Skeletal muscle tissue (tissue), 4 donors: ENCODE results near the gene KRTAP10-5. TPM values are rescaled to one million over a fixed set of nuclear protein-coding genes. Genes with fewer than 3 reads are reported as not detected.
"Not testable (repeated sequence)": the region's sequence is repeated elsewhere in the genome, so short reads cannot be mapped to it uniquely, and the experiment has no call there.

Experiments used
- H3K27ac ChIP-seq: one replicate; pipeline ENCODE4 v1.7.0; 2013; ENCODE audit warnings: mild to moderate bottlenecking, low read depth, low read length, inconsistent platforms
- H3K27me3 ChIP-seq, 3 donors: one replicate each; pipeline ENCODE4 v1.7.0; 2013; ENCODE audit warnings: low read length in 3 of 3; ENCODE audit not compliant: control insufficient read depth in 3 of 3, insufficient read depth in 3 of 3
- H3K36me3 ChIP-seq, 3 donors: one replicate each; pipeline ENCODE4 v1.7.0; 2013; ENCODE audit warnings: low read length in 3 of 3; ENCODE audit not compliant: control insufficient read depth in 3 of 3, insufficient read depth in 3 of 3
- H3K4me1 ChIP-seq, 3 donors: one replicate each; pipeline ENCODE4 v1.7.0; 2013; ENCODE audit warnings: low read length in 3 of 3, mild to moderate bottlenecking in 3 of 3; ENCODE audit not compliant: control insufficient read depth in 3 of 3, insufficient read depth in 3 of 3
- H3K4me3 ChIP-seq, 3 donors: one replicate each; pipeline ENCODE4 v1.7.0; 2013; ENCODE audit warnings: low read length in 3 of 3
- H3K9ac ChIP-seq, 3 donors: one replicate each; pipeline ENCODE4 v1.7.0; 2013; ENCODE audit warnings: low read length in 3 of 3, mild to moderate bottlenecking in 3 of 3, moderate library complexity in 2 of 3, low read depth in 1 of 3
- H3K9me3 ChIP-seq, 3 donors: one replicate each; pipeline ENCODE4 v1.7.0; 2013; ENCODE audit warnings: low read length in 3 of 3; ENCODE audit not compliant: control insufficient read depth in 3 of 3
- total RNA-seq: library from RNA; depleted of rRNA; stranded (reverse); fragments of >200 nt; gene quantifications from one replicate; pipeline ENCODE4 v1.2.3, GENCODE V29; 2014
- donor health status: Osteomylitis.

The KRTAP10-5 gene
- total RNA-seq, 1 donor from 2014 or later, result not detected

DNA sequence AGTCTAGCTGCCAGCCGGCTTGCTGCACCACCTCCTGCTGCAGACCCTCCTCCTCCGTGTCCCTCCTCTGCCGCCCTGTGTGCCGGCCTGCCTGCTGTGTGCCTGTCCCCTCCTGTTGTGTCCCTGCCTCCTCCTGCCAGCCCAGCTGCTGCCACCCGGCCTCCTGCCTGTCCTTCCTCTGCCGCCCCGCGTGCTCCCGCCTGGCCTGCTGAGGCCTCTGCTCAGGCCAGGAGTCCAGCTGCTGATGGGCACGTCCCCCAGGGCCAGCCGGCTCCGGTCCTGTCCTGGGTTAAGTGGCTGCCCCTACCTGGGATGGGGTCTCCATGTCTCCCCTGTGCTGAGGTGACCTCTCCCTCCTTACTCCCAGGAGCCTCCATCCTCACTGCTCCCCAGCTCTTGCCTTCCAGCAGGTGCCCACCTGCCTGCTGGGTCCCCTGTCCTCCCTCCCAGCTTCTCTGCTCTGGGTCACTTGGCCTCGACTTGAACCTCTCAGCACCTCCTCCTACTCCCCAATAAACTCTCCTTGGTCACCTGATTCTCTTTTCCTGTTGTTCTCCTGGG is 32.3 kb upstream of the KRTAP10-5 start:
- Histone ChIP-seq H3K9me3 (peaks cover 2 to 7% (median 7%) of the 10 kb centered on the region in 3 donors), H3K27me3 (peaks cover 34 to 47% (median 41%) of the 10 kb centered on the region in 3 donors), H3K4me3 (no peak overlapping the region), H3K36me3 (no peaks in the 10 kb centered on the region), H3K4me1 (no peaks in the 10 kb centered on the region), H3K27ac (no peak overlapping the region), H3K9ac (no peak overlapping the region)

DNA sequence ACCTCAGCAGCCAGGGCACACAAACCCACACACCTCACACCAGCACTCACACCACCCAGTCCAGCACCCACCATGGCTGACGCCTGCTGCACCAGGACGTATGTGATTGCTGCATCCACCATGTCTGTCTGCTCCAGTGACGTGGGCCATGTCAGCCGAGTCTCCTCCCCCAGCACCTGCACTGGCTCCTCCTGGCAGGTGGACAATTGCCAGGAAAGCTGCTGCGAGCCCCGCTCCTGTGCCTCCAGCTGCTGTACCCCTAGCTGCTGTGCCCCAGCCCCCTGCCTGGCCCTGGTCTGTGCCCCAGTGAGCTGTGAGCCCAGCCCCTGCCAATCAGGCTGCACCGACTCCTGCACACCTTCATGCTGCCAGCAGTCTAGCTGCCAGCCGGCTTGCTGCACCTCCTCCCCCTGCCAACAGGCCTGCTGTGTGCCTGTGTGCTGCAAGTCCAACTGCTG is 31.7 kb upstream of the KRTAP10-5 start, which contains the start of gene KRTAP10-8:
TSS of gene KRTAP10-8 (plus strand) at position 51 of the 458 bp plus-strand sequence. CDS start at position 73, 22 bp downstream.
- Histone ChIP-seq H3K4me1 (no peaks in the 10 kb centered on the region), H3K27me3 (peaks cover 34 to 46% (median 40%) of the 10 kb centered on the region in 3 donors)

DNA sequence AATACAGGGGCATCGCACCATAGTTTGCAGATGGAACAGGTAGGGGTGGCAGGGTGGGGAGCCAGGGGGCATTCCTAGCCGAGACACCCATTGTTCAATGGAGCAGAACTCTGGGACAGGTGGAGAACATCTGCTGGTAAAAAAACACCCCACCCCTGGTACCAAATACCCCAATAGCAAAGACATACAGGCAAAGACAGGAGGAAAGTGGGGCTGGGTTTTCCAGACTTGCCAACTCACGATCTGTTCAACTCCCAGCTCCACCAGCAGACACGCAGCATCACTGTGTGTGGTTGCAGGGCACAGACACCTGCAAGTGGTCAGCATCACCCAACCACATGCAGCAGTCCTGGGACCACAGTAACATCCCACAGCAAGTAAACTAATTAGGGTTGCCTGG is 31.1 kb upstream of the KRTAP10-5 start:
- Histone ChIP-seq H3K4me3 (no peak overlapping the region), H3K9me3 (peaks cover 2 to 7% (median 7%) of the 10 kb centered on the region in 3 donors), H3K27ac (no peak overlapping the region), H3K9ac (no peak overlapping the region), H3K4me1 (no peaks in the 10 kb centered on the region), H3K36me3 (no peaks in the 10 kb centered on the region), H3K27me3 (peaks cover 32 to 46% (median 37%) of the 10 kb centered on the region in 3 donors)

More for the DNA sequence above, 31.7 kb upstream of the KRTAP10-5 start, which contains the start of gene KRTAP10-8:
- Histone ChIP-seq H3K36me3 (no peaks in the 10 kb centered on the region), H3K27ac (no peak within 1 kb of the TSS), H3K4me3 (no peak within 1 kb of the TSS), H3K9me3 (peaks cover 2 to 7% (median 7%) of the 10 kb centered on the region in 3 donors), H3K9ac (no peak within 1 kb of the TSS)

GRCh38 chr21:44610157-44610843 is 29.9 kb upstream of the KRTAP10-5 start:
- not testable (repeated sequence) for H3K27ac ChIP-seq, H3K36me3 ChIP-seq, H3K9me3 ChIP-seq, H3K4me1 ChIP-seq, H3K9ac ChIP-seq, H3K4me3 ChIP-seq
- peaks cover 24 to 36% (median 28%) of the 10 kb centered on the region in 3 donors for H3K27me3 ChIP-seq

DNA sequence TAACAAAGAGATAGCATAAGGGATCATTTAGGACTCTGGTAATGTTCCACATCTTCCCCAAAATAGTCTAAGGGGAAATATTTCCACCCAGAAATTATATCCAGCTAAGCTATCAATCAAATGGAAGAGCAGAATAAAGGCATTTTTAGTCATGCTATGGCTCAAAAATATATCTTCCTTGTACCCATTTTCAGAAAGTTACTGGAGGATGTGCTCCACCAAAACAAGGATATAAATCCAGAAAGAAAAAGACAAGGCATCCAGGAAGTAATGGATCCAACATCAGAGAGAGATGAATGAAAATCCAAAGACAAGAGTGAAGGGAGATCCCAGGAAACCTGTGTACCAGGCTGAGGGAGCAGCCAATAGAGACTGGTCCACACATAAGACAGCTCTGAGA is 28.8 kb upstream of the KRTAP10-5 start:
- Histone ChIP-seq H3K36me3 (no peaks in the 10 kb centered on the region), H3K27me3 (peaks cover 16 to 26% (median 18%) of the 10 kb centered on the region in 3 donors), H3K9me3 (peaks cover 2 to 9% (median 7%) of the 10 kb centered on the region in 3 donors), H3K4me3 (no peak overlapping the region), H3K27ac (no peak overlapping the region), H3K4me1 (no peaks in the 10 kb centered on the region), H3K9ac (no peak overlapping the region)

- Histone ChIP-seq H3K9me3 (peaks cover 2 to 8% (median 2%) of the 10 kb centered on the region in 3 donors), H3K27me3 (peaks cover 21 to 32% (median 26%) of the 10 kb centered on the region in 3 donors), H3K4me1 (no peaks in the 10 kb centered on the region), H3K36me3 (no peaks in the 10 kb centered on the region), H3K4me3 (no peak overlapping the region), H3K9ac (no peak overlapping the region), H3K27ac (no peak overlapping the region)
Measured at GRCh38 chr21:44606495-44606894, 26.1 kb upstream of the KRTAP10-5 start.

DNA sequence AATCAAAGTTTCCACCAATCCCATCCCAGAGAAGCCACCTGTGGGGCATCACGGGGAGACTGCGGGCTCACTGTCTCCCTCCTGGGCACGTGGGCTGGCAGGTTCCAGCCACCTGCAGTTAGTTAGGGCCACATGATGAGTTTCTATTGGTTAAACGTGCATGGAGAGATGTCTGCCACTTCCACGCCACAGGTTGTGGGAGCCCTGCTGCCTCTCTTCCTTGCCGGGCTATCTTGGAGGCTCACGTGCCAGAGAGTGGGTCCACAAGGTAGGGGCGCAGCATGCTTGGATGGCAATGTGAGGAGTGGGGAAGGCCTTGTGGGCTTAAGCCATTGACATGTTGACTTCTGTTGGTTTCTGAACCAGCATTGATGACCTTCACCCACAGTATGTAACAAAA is 23.5 kb upstream of the KRTAP10-5 start:
- Histone ChIP-seq H3K27ac (no peak overlapping the region), H3K27me3 (peaks cover 34 to 47% (median 42%) of the 10 kb centered on the region in 3 donors), H3K36me3 (no peaks in the 10 kb centered on the region), H3K9ac (no peak overlapping the region), H3K4me1 (no peaks in the 10 kb centered on the region), H3K4me3 (no peak overlapping the region), H3K9me3 (peaks cover 0 to 5% (median 0%) of the 10 kb centered on the region in 3 donors)

GRCh38 chr21:44603109-44603875 is 22.9 kb upstream of the KRTAP10-5 start:
- Histone ChIP-seq H3K27me3 (peaks cover 35 to 47% (median 47%) of the 10 kb centered on the region in 3 donors), H3K36me3 (no peaks in the 10 kb centered on the region), H3K9ac (no peak overlapping the region), H3K27ac (no peak overlapping the region), H3K4me3 (no peak overlapping the region), H3K4me1 (no peaks in the 10 kb centered on the region), H3K9me3 (peaks cover 0 to 5% (median 0%) of the 10 kb centered on the region in 3 donors)

DNA sequence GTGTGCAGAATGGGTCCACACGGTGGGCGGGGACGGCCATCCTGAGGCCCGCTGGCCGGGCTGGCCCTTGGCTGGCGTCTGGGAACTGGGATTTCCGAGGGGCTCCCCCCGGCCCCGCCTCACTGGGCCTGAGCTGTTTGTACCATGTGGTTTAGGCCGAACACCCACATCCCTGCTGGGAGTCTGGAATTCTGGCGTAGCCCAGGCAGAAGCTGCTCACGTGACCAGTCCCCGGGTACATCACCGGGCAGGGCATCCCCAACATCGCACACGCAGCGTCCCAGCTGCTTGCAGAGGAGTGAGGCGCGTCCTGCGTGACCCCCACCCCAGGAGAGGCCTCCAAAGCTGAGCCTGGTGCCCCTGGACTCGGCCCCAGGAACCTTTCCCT is 22.1 kb upstream of the KRTAP10-5 start:
- H3K36me3 ChIP-seq, result no peaks in the 10 kb centered on the region
- H3K27ac ChIP-seq, result no peak overlapping the region
- peaks cover 40 to 52% (median 47%) of the 10 kb centered on the region in 3 donors for H3K27me3 ChIP-seq
- H3K9me3 ChIP-seq, result peaks cover 0 to 5% (median 0%) of the 10 kb centered on the region in 3 donors
- H3K4me1 ChIP-seq, result no peaks in the 10 kb centered on the region
- no peak overlapping the region for H3K9ac ChIP-seq
- no peak overlapping the region for H3K4me3 ChIP-seq
